A673 (cell line): ENCODE measurements around the gene SETX.

Experiments
- EZH2 ChIP-seq: fragments of 200-600 bp; sonication (generic); IDR thresholded peaks from 2 replicates; pipeline ENCODE4 v1.6.1; 2017; ENCODE audit warnings: borderline replicate concordance, low read depth, mild to moderate bottlenecking, mixed read lengths, antibody characterized with exemption, low read length; ENCODE audit not compliant: poor library complexity, severe bottlenecking
- TF ChIP-seq, protein P1 (sequence below): fragments of 300-800, 200-600 bp; sonication (generic); conservative IDR thresholded peaks from 2 replicates; pipeline ENCODE4 v1.5.1; 2017; ENCODE audit warnings: low read depth, mild to moderate bottlenecking, antibody characterized with exemption, low read length, moderate library complexity, mixed read lengths

DNA sequence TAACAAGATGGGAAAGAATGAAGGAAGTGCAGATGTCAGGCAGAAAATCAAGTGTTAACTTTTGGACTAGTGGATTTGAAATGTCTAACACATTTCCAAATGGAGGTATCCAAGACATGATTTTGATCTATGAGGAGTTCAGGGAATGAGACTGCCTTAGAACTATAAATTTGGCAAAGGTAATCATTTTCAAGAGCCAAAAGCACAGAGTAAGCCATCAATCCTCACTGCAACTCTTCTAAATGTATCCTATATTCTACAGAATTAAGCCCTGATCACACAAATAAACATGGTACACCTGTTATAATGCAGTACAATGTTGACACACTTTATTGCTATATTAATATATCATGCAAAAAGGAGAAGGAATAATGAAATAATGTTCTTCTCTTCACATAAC is 55.6 kb downstream of the SETX start:
- TF ChIP-seq, protein P1, sequence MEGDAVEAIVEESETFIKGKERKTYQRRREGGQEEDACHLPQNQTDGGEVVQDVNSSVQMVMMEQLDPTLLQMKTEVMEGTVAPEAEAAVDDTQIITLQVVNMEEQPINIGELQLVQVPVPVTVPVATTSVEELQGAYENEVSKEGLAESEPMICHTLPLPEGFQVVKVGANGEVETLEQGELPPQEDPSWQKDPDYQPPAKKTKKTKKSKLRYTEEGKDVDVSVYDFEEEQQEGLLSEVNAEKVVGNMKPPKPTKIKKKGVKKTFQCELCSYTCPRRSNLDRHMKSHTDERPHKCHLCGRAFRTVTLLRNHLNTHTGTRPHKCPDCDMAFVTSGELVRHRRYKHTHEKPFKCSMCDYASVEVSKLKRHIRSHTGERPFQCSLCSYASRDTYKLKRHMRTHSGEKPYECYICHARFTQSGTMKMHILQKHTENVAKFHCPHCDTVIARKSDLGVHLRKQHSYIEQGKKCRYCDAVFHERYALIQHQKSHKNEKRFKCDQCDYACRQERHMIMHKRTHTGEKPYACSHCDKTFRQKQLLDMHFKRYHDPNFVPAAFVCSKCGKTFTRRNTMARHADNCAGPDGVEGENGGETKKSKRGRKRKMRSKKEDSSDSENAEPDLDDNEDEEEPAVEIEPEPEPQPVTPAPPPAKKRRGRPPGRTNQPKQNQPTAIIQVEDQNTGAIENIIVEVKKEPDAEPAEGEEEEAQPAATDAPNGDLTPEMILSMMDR, result no peak
- no peak for TF ChIP-seq EZH2
